GM18868 (cell line): ENCODE results near the gene SLC66A2.

Experiments used
- ATAC-seq: cut with Tn5 transposase; IDR thresholded peaks from one replicate; pipeline ENCODE4 v1.9.1; 2021; ENCODE audit warnings: mild to moderate bottlenecking, moderate library complexity; ENCODE audit not compliant: unreplicated experiment

SLC66A2 gene

DNA sequence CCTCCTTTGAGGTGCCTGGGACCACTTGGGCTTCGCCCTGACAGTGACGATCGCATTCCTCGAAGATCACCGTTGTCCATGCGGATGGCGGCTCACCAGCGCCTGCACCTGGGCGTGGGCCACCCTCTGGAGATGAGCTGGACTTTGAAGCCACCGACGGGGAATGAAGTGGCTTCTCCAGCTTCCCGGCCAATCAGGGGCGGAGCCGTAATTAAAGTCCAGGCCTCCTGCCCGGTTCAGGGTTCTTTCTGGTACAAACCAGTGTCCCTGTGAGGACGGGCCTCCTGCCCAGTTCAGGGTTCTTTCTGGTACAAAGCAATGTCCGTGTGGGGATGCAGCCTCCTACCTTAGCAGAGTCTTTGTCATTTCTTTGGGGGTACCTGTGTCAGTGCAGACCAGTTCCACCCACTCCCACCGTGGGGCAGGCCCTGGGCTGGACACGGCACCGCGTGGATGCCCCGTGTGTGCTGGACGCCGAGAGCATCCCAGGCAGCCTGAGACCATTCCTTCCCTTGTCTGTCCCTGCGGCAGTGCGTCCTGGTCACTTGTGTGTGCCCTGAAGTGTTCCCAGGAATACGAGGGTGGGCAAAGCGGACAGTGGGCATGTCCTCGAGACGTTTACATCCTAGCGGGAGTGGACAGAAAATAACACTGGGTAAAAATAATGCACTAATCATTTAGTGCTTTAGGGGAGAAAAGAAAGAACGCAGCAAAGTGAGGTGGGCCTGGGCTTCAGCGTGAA is 98.7 kb downstream of the SLC66A2 start:
- ATAC-seq = no peak
